HG02938 (cell line): Measurements from ENCODE around the gene LTBP3.

Experiments
- ATAC-seq: cut with Tn5 transposase; IDR thresholded peaks from one replicate; pipeline ENCODE4 v1.9.1; 2021; ENCODE audit warnings: mild to moderate bottlenecking, moderate library complexity; ENCODE audit not compliant: unreplicated experiment

The LTBP3 gene

DNA sequence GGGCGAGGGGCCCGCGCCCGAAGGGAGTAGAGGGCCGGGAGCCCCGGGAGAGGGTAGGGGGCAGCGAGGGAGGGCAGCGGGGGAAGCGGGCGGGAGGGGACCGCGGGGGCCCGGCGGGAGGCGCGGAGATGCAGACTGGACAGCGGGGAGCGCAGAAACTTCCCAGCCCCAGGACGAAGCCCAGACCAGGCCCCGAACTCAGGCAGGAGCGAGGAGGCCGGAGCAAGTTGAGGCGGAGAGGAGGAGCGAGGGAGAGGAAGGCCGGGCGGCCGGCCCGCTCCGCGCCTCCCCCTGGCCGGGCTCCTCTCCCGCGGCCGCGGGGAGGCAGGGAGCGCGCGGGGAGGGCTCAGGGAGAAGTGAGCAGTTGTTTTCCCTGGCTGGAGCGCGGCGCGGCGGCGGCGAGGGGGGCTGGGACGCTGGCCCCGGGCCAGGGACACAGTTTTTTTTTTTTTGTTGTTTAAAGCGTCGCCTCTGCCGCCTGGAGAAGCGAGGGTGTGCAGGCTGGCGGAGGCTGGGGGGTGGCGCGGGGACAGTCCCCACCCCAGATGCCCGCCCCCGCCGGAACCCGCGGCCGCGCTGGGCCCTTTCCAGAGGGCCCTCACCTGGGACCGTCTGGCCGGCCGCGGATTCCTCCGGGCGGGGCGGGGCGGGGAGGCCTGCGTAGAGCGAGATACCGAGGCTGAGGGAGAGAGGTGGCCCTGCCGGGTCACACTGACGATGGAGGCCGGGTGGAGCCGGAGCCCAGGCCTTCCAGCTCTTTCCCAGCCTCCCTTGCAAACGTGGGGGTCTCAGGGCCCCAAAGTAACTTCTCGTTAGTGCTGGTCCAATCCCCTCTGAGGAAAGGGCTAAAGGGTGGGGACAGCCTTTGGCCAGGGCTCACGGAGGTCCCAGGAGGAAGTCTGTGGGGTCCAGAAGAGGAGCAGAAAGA lies at the start of gene LTBP3:
Gene LTBP3, minus strand, starts transcription at position 358 of the 928 bp plus-strand sequence. CDS start 400 bp downstream, outside the sequence.
- ATAC-seq: no peak

DNA sequence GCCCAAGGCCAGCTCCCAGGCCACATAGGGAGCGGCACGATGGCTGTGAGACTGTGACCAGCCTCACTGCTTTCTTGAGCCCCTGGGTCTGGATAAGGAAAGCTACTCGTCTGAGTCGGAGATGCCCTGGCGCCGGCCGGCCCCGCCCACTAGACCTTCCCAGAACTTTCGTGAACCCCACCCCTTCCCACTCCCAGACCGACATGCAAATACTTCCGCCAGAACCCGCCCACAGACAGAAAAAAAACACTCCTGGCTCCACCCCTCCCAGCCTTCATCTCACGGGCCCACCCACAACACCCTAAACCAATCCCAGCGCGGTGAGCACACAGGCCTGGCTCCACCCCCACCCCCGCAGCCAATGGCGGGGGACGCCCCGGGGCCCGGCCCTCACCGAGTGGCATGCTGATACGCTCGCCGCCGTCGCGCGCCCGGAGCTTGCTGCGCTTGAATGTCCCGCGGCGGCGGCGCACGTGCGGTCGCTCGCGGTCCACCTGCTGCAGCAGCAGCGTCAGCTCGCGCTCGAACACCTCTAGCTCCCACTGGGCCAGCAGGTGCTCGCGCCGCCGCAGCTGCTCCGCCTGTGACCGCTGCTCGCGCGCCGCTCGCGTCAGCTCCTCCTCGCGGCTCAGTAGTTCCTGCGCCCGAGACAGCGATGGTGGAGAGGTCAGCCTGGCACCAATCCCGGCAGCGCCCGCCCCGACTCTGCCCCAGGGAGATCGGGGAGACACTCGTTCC lies 48.9 kb upstream of the LTBP3 start:
- ATAC-seq: no peak

GRCh38 chr11:65604258-65604657 lies 46.1 kb upstream of the LTBP3 start:
- no peak for ATAC-seq

DNA sequence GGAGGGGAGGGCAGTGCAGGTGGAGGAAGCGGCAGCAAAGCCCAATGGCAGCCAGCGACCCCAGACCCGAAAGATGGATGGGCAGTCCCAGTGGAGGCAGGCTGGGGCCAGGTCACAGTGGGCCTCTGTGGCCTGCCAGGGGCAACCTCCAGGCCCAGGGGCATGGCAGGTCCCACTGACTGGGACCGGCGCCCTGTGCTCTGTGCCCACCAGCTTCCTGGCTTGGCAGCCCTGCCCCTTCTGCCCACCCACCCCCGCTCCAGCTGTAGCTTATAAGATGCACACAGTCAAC lies 41.7 kb upstream of the LTBP3 start:
- ATAC-seq: no peak

- ATAC-seq: no peak
These were observed 41.2 kb upstream of the LTBP3 start for GRCh38 chr11:65599216-65599954.

- no peak for ATAC-seq
These were observed 40.1 kb upstream of the LTBP3 start for GRCh38 chr11:65598258-65598699.

- no peak for ATAC-seq
These were observed 38.4 kb upstream of the LTBP3 start for GRCh38 chr11:65596520-65596919.

GRCh38 chr11:65595543-65596281 lies 37.6 kb upstream of the LTBP3 start, which contains the start of gene KCNK7:
KCNK7 (minus strand) TSS chr11:65595800; CDS start chr11:65595772, 28 bp downstream.
- no peak for ATAC-seq

- no peak for ATAC-seq
These were observed 37.0 kb upstream of the LTBP3 start for GRCh38 chr11:65595131-65595530.

- no peak for ATAC-seq
These were observed 35.6 kb upstream of the LTBP3 start for GRCh38 chr11:65593518-65594414.

- no peak for ATAC-seq
These were observed 34.8 kb upstream of the LTBP3 start for GRCh38 chr11:65592858-65593517.

- ATAC-seq: no peak
These were observed 34.0 kb upstream of the LTBP3 start for GRCh38 chr11:65591939-65592857.

DNA sequence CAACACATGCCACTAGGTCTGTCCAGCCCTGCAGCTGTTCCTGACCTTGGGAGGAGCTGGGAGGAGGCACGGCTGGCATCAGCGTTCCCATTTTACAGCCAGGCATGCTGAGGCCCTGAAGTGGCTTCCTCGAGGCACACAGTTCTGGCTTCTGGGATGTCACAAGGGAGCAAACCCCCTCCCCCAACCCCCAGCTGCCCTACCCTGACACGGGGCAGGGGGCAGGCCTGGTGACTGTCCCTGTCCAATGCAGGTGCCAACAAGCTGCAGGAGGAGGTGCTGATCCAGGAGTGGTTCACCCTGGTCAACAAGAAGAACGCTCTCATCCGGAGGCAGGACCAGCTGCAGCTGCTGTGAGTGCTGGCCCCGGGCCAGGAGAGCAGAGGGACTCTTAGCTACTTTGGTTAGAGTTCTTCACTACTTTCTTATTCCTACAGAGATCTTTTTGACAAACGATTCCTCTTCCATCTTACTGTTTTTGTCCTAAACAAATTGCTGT lies 32.1 kb upstream of the LTBP3 start:
- ATAC-seq: no peak

DNA sequence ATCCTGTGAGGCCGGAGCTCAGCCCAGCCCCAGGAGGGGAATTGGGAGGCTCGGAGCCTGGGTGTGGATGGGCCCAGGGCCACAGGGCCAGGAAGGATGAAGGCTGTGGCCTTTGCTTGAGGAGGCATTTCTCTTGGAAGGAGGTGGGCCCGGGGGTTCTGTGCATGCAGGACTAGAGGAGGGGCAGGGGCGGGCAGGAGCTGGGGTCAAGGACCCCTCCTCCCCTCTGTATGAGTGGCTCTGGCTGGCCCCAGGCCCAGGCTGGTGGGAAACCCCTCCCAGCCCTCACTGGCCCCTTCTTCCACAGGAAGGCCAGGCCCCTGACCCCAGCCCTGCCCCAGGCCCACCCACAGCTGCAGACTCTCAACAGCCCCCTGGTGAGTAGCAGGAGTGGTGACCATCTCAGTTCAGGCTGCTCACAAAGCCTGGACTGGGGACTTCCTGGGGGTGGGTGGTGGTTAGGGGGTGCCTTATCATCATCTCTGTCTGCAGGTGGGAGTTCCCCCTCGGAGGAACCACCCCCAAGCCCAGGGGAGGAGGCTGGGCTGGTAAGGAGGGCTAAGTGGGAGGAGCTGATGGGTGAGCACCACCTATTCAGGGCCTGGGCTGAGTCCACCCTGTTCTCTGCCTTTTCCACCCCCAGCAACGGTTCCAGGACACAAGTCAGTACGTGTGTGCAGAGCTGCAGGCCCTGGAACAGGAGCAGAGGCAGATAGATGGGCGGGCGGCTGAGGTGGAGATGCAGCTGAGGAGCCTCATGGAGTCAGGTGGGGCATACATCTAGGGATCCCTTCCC lies 31.5 kb upstream of the LTBP3 start:
- ATAC-seq: no peak

- ATAC-seq: peak; percentile 71
These were observed 30.3 kb upstream of the LTBP3 start for GRCh38 chr11:65588199-65589054.

GRCh38 chr11:65586676-65587075 lies 28.5 kb upstream of the LTBP3 start:
- ATAC-seq: no peak
